Erythroblast (primary cell): ENCODE results near the gene EFNA3.
A peak's percentile ranks its signal among the peaks of the same experiment; 100 is the strongest.

Source experiments
- GATA1 ChIP-seq: IDR thresholded peaks from 2 replicates; pipeline ENCODE4 v1.6.1; 2011; ENCODE audit warnings: low read depth, mild to moderate bottlenecking, control low read depth, low read length, moderate library complexity
- POLR2A ChIP-seq: IDR thresholded peaks from 2 replicates; pipeline ENCODE4 v1.6.1; 2011; ENCODE audit warnings: mild to moderate bottlenecking, low read length

- TF ChIP-seq POLR2A (peak; percentile 9), GATA1 (no peak)
Observed at GRCh38 chr1:155085504-155086127, 7.0 kb downstream of the EFNA3 start.
